NAMALWA (cell line): ENCODE data around the gene LBH.
"Not testable (repeated sequence)": the region's sequence is repeated elsewhere in the genome, so short reads cannot be mapped to it uniquely, and the experiment has no call there.

ENCODE experiments used
- DNase-seq: peaks from one replicate; pipeline ENCODE4 v3.0.0-alpha.2; 2015; ENCODE audit warnings: low spot score

LBH gene

GRCh38 chr2:30259071-30259470, 27.7 kb downstream of the LBH start:
- DNase-seq = no peak

DNA sequence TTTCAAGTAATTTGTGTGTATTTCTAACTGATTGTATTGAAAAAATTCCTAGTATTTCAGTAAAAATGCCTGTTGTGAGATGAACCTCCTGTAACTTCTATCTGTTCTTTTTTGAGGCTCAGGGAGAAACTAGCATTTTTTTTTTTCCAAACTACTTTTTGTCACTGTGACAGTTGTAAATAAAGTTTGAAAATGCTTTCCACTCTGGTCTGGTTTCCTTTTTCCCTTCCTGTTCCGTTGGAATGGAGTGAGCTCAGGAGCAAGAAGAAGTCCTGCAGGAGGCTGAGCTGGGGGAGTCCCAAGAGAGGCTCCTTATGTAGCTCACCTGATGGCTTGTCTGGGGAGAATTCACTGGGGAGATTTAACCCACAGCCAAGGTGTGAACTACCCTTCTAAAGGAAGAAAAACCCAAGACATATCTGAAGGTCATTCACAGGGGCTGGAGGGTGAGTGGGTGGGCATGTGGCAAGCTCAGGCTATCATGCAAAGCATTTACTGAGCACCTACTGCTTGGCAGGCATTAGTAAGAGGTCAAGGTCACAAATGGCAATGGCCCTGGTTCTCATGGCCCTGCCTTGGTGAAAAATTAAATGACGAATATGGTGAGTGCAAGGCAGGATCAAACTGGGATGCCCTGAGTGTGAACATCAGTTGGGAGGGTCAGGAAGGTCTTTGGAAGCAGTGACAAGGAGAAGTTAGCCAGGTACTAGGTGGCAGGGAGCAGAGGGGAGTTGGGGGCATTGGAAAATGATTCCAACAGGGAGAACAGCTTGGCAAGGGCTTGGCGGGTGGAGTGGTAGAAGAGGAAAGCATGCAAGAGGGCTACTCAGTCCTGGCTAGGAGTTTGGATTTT, 28.7 kb downstream of the LBH start:
- DNase-seq = no peak

GRCh38 chr2:30260941-30261340, 29.6 kb downstream of the LBH start:
- no peak for DNase-seq

GRCh38 chr2:30261695-30262211, 30.4 kb downstream of the LBH start:
- no peak for DNase-seq

DNA sequence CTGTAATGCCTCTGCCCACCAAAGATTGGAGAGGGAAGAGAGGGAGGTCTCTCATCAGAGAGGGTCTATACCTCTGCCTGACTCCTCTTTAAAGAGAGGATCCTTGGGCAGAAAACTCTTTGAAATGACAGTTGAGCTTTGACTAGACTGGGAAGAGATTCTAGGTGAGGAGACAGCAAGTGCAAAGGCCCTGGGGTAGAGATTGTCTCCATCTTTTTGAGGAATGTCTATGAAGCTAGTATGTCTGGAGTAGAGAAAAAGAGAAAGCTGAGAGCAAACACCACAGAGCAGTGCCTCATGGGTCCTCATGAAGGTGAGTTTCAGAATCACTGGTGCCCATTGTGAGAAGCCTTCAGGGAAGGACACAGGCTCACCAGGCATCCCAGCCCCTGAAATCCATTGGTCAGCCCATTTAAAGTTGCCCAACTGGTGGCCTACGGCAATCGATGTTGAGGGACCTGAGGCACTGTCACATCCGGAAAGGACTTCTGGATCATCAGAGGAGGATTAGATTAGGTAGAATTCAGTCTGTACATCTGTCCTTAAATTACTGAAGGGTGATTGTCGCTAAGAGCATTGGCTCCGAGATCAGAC, 31.5 kb downstream of the LBH start:
- no peak for DNase-seq

DNA sequence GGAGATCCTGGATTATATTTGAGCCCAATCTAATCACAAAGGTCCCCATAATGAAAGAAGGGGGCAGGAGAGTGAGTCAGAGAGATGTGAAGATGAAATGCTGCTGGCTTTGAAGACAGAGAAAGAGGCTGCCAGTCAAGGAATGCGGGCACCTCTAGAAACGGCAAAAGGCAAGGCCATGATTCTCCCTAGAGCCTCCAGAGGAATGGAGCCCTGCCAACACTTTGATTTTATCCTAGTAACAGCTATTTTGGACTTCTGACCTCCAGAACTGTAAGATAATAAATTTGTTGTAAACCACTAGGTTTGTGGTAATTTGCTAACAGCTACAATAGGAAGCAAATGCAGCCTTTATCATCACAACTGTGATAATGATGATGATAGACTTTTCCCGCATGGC, 32.9 kb downstream of the LBH start:
- no peak for DNase-seq

DNA sequence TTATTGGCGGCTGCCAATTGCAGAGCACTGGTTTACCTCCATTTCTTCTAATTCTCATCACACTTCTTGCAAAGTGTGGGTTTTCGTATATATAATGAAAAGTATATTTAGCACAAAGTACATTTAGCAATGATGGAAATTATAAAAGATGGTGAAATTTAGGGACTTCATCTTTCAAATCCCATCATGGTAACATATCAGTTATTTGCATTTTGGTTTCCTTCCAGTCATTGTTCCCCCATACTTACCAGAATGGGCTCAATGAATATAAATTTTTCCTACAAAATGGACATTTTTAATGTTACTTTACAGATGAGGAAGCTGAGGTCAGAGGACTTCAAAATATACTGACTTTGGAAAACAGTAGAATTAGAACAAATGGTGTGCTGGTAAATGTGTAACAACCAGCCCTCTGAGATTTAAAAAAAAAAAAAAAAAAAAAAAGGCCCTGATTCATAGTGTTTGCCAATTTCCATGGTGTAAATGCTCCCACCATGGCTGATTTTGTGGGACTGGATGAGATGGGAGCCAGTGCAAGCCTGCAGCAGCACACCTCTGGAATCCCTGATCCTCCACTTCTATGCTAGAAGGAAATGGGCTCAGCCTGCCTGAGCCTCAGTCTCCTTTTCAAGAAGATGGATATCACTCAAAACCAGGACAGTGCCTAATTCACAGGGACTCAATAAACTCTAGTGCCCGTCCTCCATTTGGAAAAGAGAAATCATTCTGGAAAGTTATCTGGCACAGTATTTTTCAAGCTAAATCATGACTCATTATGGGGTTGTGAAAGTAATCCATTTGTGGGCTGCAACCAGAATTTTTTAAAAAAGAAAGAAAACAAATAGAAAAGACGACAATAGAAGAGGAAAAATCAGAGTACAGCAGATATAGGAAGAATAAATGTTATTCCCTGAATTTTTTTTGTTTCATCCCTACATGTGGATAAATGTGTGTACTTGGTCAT, 34.0 kb downstream of the LBH start:
- DNase-seq = no peak

DNA sequence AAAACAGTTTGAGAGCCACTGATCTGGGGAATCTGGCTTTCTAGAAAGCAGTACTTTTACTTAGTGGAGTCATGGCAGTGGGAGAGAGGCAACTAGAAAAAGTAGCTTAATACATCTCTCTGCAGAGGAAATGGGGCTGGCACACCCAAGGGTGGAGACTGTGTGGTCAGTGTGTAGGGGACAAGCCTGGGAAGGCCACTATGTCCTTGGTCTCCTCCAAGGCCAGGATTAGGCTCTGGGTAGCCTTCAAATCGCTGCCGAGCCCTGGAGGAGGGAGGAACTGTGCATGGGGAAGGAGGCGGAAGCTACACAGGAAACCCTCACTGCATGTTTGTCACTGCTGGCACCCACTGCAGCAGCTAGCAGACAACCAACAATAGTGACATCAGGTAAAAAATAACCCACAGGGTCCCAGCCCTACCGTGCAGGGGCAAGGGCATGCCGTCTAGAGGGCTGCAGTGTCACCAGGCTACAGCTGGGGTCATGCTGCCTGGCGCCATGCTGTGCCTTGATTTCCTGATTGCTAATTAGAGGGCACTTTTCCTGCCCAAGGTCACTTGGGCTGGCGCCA, 34.8 kb downstream of the LBH start:
- DNase-seq = peak; percentile 17

GRCh38 chr2:30266705-30267104, 35.4 kb downstream of the LBH start:
- no peak for DNase-seq

DNA sequence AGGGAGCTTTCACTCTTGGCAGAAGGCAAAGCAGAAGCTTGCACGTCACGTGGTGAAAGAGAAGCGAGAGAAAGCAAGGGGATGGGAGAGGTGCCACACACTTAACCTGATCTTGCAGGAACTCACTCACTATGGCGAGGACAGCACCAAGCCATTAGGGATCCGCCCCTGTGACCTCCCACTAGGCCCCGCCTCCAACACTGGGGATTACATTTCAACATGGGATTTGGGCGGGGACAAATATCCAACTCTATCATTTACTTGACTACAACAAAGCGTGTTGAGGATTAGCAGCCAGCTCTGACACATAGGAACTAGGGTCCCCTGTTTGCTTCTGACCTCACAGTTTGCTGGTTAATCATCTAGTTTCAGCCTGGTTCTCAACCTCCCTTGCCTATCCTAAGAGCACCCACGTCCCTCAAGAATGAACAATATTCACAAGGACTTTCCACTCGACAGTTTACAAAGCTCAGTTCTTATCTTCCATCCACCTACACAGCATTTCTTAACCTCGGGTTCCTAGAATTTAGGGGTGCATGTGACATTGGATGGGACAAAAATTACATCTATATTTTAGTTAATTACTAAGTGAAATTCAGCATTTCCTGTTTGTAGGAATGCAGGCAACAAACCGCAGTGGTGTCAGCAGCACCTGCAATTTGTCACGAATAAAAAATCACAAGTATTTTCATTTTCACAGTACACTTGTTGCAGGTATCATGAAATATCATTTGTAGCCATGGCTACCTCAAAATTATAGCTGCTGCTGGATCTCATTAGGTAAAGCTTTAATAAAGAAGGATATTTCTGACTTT, 36.0 kb downstream of the LBH start:
- DNase-seq = no peak

GRCh38 chr2:30268296-30268871, 37.0 kb downstream of the LBH start:
- DNase-seq = no peak

DNA sequence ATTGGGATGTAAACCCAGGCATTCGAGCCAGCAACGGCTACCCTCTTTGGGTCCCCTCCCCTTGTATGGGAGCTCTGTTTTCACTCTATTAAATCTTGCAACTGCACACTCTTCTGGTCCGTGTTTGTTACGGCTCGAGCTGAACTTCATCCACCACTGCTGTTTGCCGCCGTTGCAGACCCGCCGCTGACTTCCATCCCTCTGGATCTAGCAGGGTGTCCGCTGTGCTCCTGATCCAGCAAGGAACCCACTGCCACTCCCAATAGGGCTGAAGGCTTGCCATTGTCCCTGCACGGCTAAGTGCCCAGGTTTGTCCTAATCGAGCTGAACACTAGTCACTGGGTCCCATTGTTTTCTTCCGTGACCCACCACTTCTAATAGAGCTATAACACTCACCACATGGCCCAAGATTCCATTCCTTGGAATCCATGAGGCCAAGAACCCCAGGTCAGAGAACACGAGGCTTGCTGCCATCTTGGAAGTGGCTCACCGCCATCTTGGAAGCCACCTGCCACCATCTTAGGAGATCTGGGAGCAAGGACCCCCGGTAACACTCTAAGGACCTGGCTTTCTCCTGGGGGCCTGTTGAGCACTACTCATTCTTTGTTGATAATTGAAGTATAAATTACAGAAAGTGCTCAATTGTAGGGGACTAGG, 37.9 kb downstream of the LBH start:
- DNase-seq = not testable (repeated sequence)

DNA sequence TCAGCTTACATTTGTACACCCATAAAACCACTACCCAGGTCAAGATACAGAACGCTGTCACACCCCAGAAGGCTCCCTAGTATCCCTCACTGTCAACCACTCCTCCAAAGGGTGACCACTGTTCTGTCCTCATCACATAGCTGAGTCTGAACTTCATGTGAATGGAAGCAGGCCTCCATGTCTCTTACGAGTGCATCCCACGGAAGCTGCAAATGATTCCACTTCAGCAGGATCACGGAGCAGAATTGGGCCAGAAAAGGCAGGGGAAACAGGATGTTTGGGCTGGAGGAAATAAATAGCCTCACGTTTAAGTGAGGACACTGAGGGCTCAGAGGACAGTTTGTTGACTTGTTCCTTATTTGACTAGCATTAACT, 38.4 kb downstream of the LBH start:
- DNase-seq = no peak

- no peak for DNase-seq
Measured at GRCh38 chr2:30270166-30270565, 38.8 kb downstream of the LBH start.

- DNase-seq = no peak
Measured at GRCh38 chr2:30271301-30271700, 40.0 kb downstream of the LBH start.

DNA sequence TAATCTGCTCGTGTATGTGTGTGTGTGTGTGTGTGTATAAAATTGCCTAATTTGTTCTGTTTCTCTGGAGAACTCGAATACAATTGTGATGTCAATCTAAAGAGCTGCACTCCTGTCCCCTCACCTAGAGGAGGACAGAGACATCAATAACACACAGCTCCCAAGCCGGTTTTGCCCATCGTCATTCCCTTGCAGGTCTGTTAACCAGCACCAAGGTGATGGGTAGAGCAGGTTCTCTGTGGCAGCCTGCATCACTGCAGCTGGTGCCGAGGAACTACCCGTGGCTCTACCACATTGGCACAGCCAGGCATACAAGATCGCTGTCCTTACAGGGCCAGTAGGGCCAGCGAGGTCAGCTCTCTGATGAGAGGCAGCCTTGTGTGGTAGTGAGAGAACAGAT, 41.0 kb downstream of the LBH start:
- DNase-seq = no peak

DNA sequence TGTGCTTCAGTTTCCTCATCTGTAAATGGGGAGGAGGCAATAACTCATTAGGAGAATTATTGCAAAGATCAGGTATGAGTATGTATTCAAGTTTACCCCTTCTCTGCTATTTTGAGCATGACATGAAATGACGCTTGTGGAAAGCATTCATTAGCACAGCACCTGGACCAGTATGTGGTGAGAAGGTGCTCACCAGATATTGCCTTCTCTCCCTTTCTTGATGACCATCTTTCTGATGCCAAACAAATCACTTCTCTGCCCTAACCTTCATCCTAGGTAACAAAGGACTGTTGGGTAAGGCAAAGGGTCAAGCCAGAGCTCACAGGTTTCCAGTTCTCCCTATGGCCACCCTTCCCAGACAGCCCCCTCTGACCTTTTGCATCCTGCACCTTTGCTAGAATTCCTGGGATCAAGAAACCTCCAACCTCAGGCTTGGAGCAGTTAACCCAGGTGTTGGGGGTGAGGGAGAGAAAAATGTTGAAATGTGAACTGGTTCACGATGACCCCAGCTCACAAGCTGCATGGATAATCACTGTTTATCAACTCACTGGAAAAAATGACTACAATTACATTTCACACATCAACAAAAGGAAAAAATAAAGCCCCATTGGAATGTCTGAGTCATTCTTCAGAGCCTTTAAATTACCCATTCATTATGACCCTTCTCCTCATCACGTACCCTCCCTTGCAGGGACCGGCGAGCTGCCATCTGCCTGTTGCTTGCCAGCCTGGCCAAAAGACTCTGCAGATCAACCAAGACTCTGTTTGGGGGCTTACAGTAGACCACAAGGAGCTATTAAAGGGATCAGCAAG, 41.6 kb downstream of the LBH start:
- DNase-seq = no peak

GRCh38 chr2:30273574-30273929, 42.2 kb downstream of the LBH start:
- no peak for DNase-seq

DNA sequence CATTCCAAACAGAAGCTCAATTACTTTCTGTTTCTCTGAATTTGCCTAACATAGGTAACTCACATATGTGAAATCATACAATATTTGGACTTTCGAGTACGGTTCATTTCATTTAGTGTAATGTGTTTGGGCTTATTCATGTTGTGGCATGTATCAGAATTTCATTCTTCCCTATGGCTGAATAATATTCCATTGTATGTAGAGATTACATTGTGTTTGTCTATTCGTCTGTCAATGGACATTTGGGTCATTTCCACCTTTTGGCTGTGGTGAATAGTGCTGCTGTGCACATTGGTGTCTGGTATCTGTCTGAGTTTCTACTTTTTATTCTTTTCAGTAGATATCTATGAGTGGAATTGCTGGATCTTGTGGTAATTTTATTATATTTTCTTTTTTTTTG, 43.9 kb downstream of the LBH start:
- no peak for DNase-seq
